ENCODE results near the gene SEMA4C. TPM values are rescaled to one million over a fixed set of nuclear protein-coding genes. Genes with fewer than 3 reads are reported as not detected.

SEMA4C gene
- total RNA-seq, 1 donor from 2014 or later = 24.8 TPM

GRCh38 chr2:96839875-96840850 is 29.7 kb downstream of the SEMA4C start:
- H3K9me3 Mint-ChIP-seq (ENCODE audit: low read depth) = no peaks in the 10 kb centered on the region
- no peaks in the 10 kb centered on the region for H3K4me1 Mint-ChIP-seq (ENCODE audit: low read depth)
- peaks cover 1% of the 10 kb centered on the region for H3K36me3 Mint-ChIP-seq (ENCODE audit: low read depth)
- no peak for TF ChIP-seq CTCF (IDR thresholded peaks at IDR 0.05)
- H3K27ac Mint-ChIP-seq (ENCODE audit: unreplicated experiment) = no peak overlapping the region
- no peak overlapping the region for H3K4me3 Mint-ChIP-seq (ENCODE audit: unreplicated experiment)
- no peaks in the 10 kb centered on the region for H3K27me3 Mint-ChIP-seq (ENCODE audit: low read depth)
- DNase-seq (ENCODE audit: low spot score) = peak; percentile 77

- Mint-ChIP-seq H3K27me3 (ENCODE audit: low read depth) (no peaks in the 10 kb centered on the region), H3K9me3 (ENCODE audit: low read depth) (no peaks in the 10 kb centered on the region), H3K4me3 (ENCODE audit: unreplicated experiment) (no peak overlapping the region), H3K4me1 (ENCODE audit: low read depth) (no peaks in the 10 kb centered on the region), H3K36me3 (ENCODE audit: low read depth) (peaks cover 1% of the 10 kb centered on the region), H3K27ac (ENCODE audit: unreplicated experiment) (no peak overlapping the region)
- TF ChIP-seq CTCF (IDR thresholded peaks at IDR 0.05) = no peak
- DNase-seq (ENCODE audit: low spot score) = peak; percentile 93
Observed at GRCh38 chr2:96839293-96839874, 30.5 kb downstream of the SEMA4C start.

GRCh38 chr2:96838345-96839292 is 31.3 kb downstream of the SEMA4C start:
- Mint-ChIP-seq H3K9me3 (ENCODE audit: low read depth) (no peaks in the 10 kb centered on the region), H3K27me3 (ENCODE audit: low read depth) (no peaks in the 10 kb centered on the region), H3K27ac (ENCODE audit: unreplicated experiment) (no peak overlapping the region)

GRCh38 chr2:96837575-96837974 is 32.3 kb downstream of the SEMA4C start:
- Mint-ChIP-seq H3K27me3 (ENCODE audit: low read depth) (no peaks in the 10 kb centered on the region), H3K9me3 (ENCODE audit: low read depth) (no peaks in the 10 kb centered on the region), H3K4me3 (ENCODE audit: unreplicated experiment) (no peak overlapping the region), H3K27ac (ENCODE audit: unreplicated experiment) (no peak overlapping the region), H3K4me1 (ENCODE audit: low read depth) (peaks cover 11% of the 10 kb centered on the region), H3K36me3 (ENCODE audit: low read depth) (peaks cover 1% of the 10 kb centered on the region)
- peak; percentile 79 for DNase-seq (ENCODE audit: low spot score)
- no peak for TF ChIP-seq CTCF (IDR thresholded peaks at IDR 0.05)

More at GRCh38 chr2:96838345-96839292, 31.3 kb downstream of the SEMA4C start:
- peaks cover under 1% of the 10 kb centered on the region for H3K4me1 Mint-ChIP-seq (ENCODE audit: low read depth)
- peak; percentile 85 for DNase-seq (ENCODE audit: low spot score)
- TF ChIP-seq CTCF (IDR thresholded peaks at IDR 0.05) = no peak
- peaks cover 1% of the 10 kb centered on the region for H3K36me3 Mint-ChIP-seq (ENCODE audit: low read depth)
- no peak overlapping the region for H3K4me3 Mint-ChIP-seq (ENCODE audit: unreplicated experiment)

Measured in chondrocyte (in vitro differentiated cells).